ENCODE results near the gene SHB. TPM values are rescaled to one million over a fixed set of nuclear protein-coding genes. Genes with fewer than 3 reads are reported as not detected.
A peak's percentile ranks its signal among the peaks of the same experiment; 100 is the strongest.

The SHB gene
- total RNA-seq, 1 experiment from 2014 or later = 23.8 TPM

- Histone ChIP-seq H2AFZ (no peak overlapping the region), H3K27ac (peak overlapping the region; percentile 68), H3K4me1 (replicated peaks; ENCODE audit: insufficient read depth) (peaks cover 59% of the 10 kb centered on the region), H3K79me2 (ENCODE audit: low read depth) (peaks cover 33% of the 10 kb centered on the region), H3K9me3 (ENCODE audit: insufficient read depth, low read depth) (no peaks in the 10 kb centered on the region), H3K4me3 (no peak overlapping the region), H3K36me3 (ENCODE audit: low read depth) (peaks cover 7% of the 10 kb centered on the region; the same call in 1 of the 2 replicates), H3K9me2 (ENCODE audit: insufficient read depth) (no peaks in the 10 kb centered on the region), H4K20me1 (ENCODE audit: insufficient read depth) (peaks cover 31% of the 10 kb centered on the region), H3K27me3 (ENCODE audit: insufficient read depth, low read depth) (no peaks in the 10 kb centered on the region), H3F3A (ENCODE audit: insufficient read depth, low read depth) (peaks cover 38% of the 10 kb centered on the region), H3K4me2 (peak overlapping the region; percentile 55)
- intact Hi-C loops (cut with micrococcal nuclease; ENCODE audit: unreplicated experiment) = loop anchor here (2.0 kb wide), 1 partner anchor 21 kb away; no protein-coding TSS in a partner anchor
- DNase-seq = peak in 1 of 2 experiments; percentile 53
- no peak for TF ChIP-seq CTCF (conservative IDR thresholded peaks at IDR 0.05)
- no peak for TF ChIP-seq EZH2 (IDR thresholded peaks at IDR 0.05; ENCODE audit: low read depth)
- POLR2A ChIA-PET (ENCODE audit: unreplicated experiment) = no interaction called here
- no TSS peak for BruUV-seq (replicated peaks)
- CTCF ChIA-PET = no interaction called here
These were observed 124.8 kb downstream of the SHB start for GRCh38 chr9:37944266-37944650.

GRCh38 chr9:37943345-37944265 lies 125.4 kb downstream of the SHB start:
- no peak overlapping the region for H3K4me3 ChIP-seq
- no peak overlapping the region for H2AFZ ChIP-seq
- peak overlapping the region; percentile 55 for H3K4me2 ChIP-seq
- peaks cover 36% of the 10 kb centered on the region for H3K79me2 ChIP-seq (ENCODE audit: low read depth)
- ChIA-PET CTCF (interaction anchor here (0.7 kb wide), 1 partner anchor 419 kb away, joined by 3 read pairs; no protein-coding TSS in a partner anchor), POLR2A (ENCODE audit: unreplicated experiment) (interaction anchor here (0.7 to 1.0 kb wide), 2 partner anchors 17 to 73 kb away, joined by 7 read pairs; no protein-coding TSS in a partner anchor)
- peak overlapping the region; percentile 68 for H3K27ac ChIP-seq
- H3K27me3 ChIP-seq (ENCODE audit: insufficient read depth, low read depth) = no peaks in the 10 kb centered on the region
- no peaks in the 10 kb centered on the region for H3K9me2 ChIP-seq (ENCODE audit: insufficient read depth)
- peaks cover 65% of the 10 kb centered on the region for H3K4me1 ChIP-seq (replicated peaks; ENCODE audit: insufficient read depth)
- H4K20me1 ChIP-seq (ENCODE audit: insufficient read depth) = peaks cover 31% of the 10 kb centered on the region
- no peaks in the 10 kb centered on the region for H3K9me3 ChIP-seq (ENCODE audit: insufficient read depth, low read depth)
- intact Hi-C loops (cut with micrococcal nuclease; ENCODE audit: unreplicated experiment) = loop anchor here (1.0 to 2.0 kb wide), 2 partner anchors 21 to 65 kb away; no protein-coding TSS in a partner anchor
- H3K36me3 ChIP-seq (ENCODE audit: low read depth) = peaks cover 7% of the 10 kb centered on the region; the same call in 1 of the 2 replicates
- peaks cover 40% of the 10 kb centered on the region for H3F3A ChIP-seq (ENCODE audit: insufficient read depth, low read depth)
- TF ChIP-seq EZH2 (IDR thresholded peaks at IDR 0.05; ENCODE audit: low read depth) = no peak
- TF ChIP-seq CTCF (conservative IDR thresholded peaks at IDR 0.05) = no peak
- no TSS peak for BruUV-seq (replicated peaks)
- peak; percentile 55 to 90 for DNase-seq

GRCh38 chr9:37942621-37943344 lies 126.2 kb downstream of the SHB start:
- ChIA-PET CTCF (interaction anchor here (0.7 kb wide), 1 partner anchor 420 kb away, joined by 3 read pairs; no protein-coding TSS in a partner anchor), POLR2A (ENCODE audit: unreplicated experiment) (interaction anchor here (0.7 to 1.0 kb wide), 2 partner anchors 17 to 74 kb away, joined by 7 read pairs; no protein-coding TSS in a partner anchor)
- intact Hi-C loops (cut with micrococcal nuclease; ENCODE audit: unreplicated experiment) = loop anchor here (1.0 kb wide), 1 partner anchor 66 kb away; no protein-coding TSS in a partner anchor

More at GRCh38 chr9:37942621-37943344, 126.2 kb downstream of the SHB start:
- BruUV-seq (replicated peaks) = no TSS peak
- peaks cover 74% of the 10 kb centered on the region for H3K4me1 ChIP-seq (replicated peaks; ENCODE audit: insufficient read depth)
- peaks cover 45% of the 10 kb centered on the region for H3F3A ChIP-seq (ENCODE audit: insufficient read depth, low read depth)
- H3K79me2 ChIP-seq (ENCODE audit: low read depth) = peaks cover 36% of the 10 kb centered on the region
- TF ChIP-seq EZH2 (IDR thresholded peaks at IDR 0.05; ENCODE audit: low read depth) = no peak
- TF ChIP-seq CTCF (conservative IDR thresholded peaks at IDR 0.05) = no peak
- no peaks in the 10 kb centered on the region for H3K9me2 ChIP-seq (ENCODE audit: insufficient read depth)
- no peak overlapping the region for H3K4me3 ChIP-seq
- H3K27ac ChIP-seq = peak overlapping the region; percentile 68
- no peaks in the 10 kb centered on the region for H3K27me3 ChIP-seq (ENCODE audit: insufficient read depth, low read depth)
- H2AFZ ChIP-seq = no peak overlapping the region
- peaks cover 7% of the 10 kb centered on the region; the same call in 1 of the 2 replicates for H3K36me3 ChIP-seq (ENCODE audit: low read depth)
- H3K9me3 ChIP-seq (ENCODE audit: insufficient read depth, low read depth) = no peaks in the 10 kb centered on the region
- peaks cover 31% of the 10 kb centered on the region for H4K20me1 ChIP-seq (ENCODE audit: insufficient read depth)
- H3K4me2 ChIP-seq = peak overlapping the region; percentile 55
- peak; percentile 23 to 49 for DNase-seq
